ENCODE results near the gene KIF3B. TPM values are rescaled to one million over a fixed set of nuclear protein-coding genes. Genes with fewer than 3 reads are reported as not detected.

KIF3B gene
- total RNA-seq, 1 experiment from 2014 or later, result 31.5 TPM

DNA sequence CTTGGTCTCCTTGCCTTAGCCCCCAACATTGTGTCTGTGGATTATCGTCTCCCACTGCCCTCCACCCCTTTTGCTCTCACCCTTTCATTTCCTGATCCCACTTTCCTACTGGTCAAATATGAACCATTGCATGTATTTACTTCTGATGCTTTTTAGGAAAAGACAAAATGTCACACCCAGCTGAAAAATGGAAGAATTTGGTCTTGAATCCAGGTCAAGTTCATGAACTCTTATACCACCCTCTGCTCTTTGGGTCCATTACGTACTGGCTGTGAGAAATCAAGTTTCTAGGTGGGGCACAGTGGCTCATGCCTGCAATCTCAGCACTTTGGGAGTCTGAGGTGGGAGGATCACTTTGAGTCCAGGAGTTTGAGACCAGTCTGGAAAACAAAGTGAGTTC lies 15.8 kb upstream of the KIF3B start:
- DNase-seq (ENCODE audit: low read depth, low spot score), result no peak
- H3K79me2 ChIP-seq (ENCODE audit: insufficient read depth, low read length), result no peaks in the 10 kb centered on the region
- no peak for ATAC-seq
- H3K4me1 ChIP-seq (ENCODE audit: control insufficient read depth in 1 of 2, insufficient read depth in 2 of 2, low read length in 2 of 2), result peaks cover 0 to 7% of the 10 kb centered on the region in 2 experiments; a peak in 2 of 4 replicates
- H3K27me3 ChIP-seq (ENCODE audit: insufficient read depth, low read length), result no peaks in the 10 kb centered on the region
- no peaks in the 10 kb centered on the region for H3K36me3 ChIP-seq (ENCODE audit: control insufficient read depth in 1 of 2, insufficient read depth in 2 of 2, low read length in 2 of 2)
- TF ChIP-seq TCF7L2 (IDR thresholded peaks at IDR 0.05; ENCODE audit: borderline replicate concordance, extremely low read depth, insufficient read depth, insufficient read length) (no peak), SRF (IDR thresholded peaks at IDR 0.05; ENCODE audit: low read depth) (no peak)
- TF ChIP-seq, protein P1, sequence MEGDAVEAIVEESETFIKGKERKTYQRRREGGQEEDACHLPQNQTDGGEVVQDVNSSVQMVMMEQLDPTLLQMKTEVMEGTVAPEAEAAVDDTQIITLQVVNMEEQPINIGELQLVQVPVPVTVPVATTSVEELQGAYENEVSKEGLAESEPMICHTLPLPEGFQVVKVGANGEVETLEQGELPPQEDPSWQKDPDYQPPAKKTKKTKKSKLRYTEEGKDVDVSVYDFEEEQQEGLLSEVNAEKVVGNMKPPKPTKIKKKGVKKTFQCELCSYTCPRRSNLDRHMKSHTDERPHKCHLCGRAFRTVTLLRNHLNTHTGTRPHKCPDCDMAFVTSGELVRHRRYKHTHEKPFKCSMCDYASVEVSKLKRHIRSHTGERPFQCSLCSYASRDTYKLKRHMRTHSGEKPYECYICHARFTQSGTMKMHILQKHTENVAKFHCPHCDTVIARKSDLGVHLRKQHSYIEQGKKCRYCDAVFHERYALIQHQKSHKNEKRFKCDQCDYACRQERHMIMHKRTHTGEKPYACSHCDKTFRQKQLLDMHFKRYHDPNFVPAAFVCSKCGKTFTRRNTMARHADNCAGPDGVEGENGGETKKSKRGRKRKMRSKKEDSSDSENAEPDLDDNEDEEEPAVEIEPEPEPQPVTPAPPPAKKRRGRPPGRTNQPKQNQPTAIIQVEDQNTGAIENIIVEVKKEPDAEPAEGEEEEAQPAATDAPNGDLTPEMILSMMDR (IDR thresholded peaks at IDR 0.05 in 2 of 3, conservative IDR thresholded peaks at IDR 0.05 in 1 of 3; ENCODE audit: borderline replicate concordance in 1 of 3, insufficient read depth in 1 of 3, low read depth in 2 of 3, low read length in 2 of 3), result no peak
- intact Hi-C loops (cut with micrococcal nuclease), result no loop called here
- H3K9ac ChIP-seq (ENCODE audit: low read length), result no peak overlapping the region
- H3K9me2 ChIP-seq (ENCODE audit: insufficient read depth), result no peaks in the 10 kb centered on the region
- H4K20me1 ChIP-seq (ENCODE audit: insufficient read depth), result no peaks in the 10 kb centered on the region
- no peak overlapping the region for H3K4me2 ChIP-seq (ENCODE audit: low read length)
- RAD21 ChIA-PET (ENCODE audit: low non-redundant PET in 1 of 2, low total read pairs in 2 of 2, uncharacterized antibody in 2 of 2, unreplicated experiment in 2 of 2), result no interaction called here
- H3K27ac ChIP-seq (ENCODE audit: low read depth, low read length), result no peak overlapping the region
- no TSS peak for BruUV-seq (replicated peaks)
- H3K4me3 ChIP-seq (replicated peaks in 1 of 2; ENCODE audit: low read depth in 1 of 2, low read length in 2 of 2), result no peak overlapping the region
- no peak overlapping the region for H2AFZ ChIP-seq (ENCODE audit: low read depth, low read length, poor library complexity, severe bottlenecking)
- H3K9me3 ChIP-seq (ENCODE audit: control insufficient read depth in 1 of 2, insufficient read depth in 1 of 2, low read depth in 1 of 2, low read length in 2 of 2), result no peaks in the 10 kb centered on the region
- POLR2A ChIA-PET, result no interaction called here
- CTCF ChIA-PET, result no interaction called here

DNA sequence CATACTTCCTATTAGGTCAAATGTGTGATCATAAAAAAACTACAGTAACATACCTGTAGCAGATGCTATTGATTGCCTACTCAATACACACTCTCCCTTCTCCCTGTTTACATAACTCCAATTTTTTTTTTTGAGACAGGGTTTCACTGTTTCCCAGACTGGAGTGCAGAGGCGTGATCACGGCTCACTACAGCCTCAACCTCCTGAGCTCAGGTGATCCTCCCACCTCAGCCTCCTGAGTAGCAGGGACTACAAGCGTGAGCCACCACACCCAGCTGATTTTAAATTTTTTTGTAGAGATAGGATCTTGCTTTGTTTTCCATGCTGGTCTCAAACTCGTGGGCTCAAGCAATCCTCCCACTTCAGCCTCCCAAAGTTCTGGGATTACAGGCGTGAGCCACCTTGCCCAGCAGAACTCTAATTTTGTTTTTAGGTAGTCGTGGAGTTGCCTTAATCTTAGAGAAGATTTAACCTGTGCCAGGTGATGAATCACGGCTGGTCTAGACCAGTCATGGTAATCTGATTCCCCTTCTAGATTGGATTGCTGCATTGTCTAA lies 14.0 kb upstream of the KIF3B start:
- RAD21 ChIA-PET (ENCODE audit: low non-redundant PET in 1 of 2, low total read pairs in 2 of 2, uncharacterized antibody in 2 of 2, unreplicated experiment in 2 of 2), result no interaction called here
- ATAC-seq (no peak), DNase-seq (ENCODE audit: low read depth, low spot score) (no peak)

More for the DNA sequence above, 14.0 kb upstream of the KIF3B start:
- no peak overlapping the region for H2AFZ ChIP-seq (ENCODE audit: low read depth, low read length, poor library complexity, severe bottlenecking)
- no peaks in the 10 kb centered on the region for H3K9me3 ChIP-seq (ENCODE audit: control insufficient read depth in 1 of 2, insufficient read depth in 1 of 2, low read depth in 1 of 2, low read length in 2 of 2)
- H3K27ac ChIP-seq (ENCODE audit: low read depth, low read length), result no peak overlapping the region
- no peaks in the 10 kb centered on the region for H4K20me1 ChIP-seq (ENCODE audit: insufficient read depth)
- H3K9ac ChIP-seq (ENCODE audit: low read length), result no peak overlapping the region
- intact Hi-C loops (cut with micrococcal nuclease), result no loop called here
- BruUV-seq (replicated peaks), result no TSS peak
- H3K27me3 ChIP-seq (ENCODE audit: insufficient read depth, low read length), result no peaks in the 10 kb centered on the region
- no peak for TF ChIP-seq SIN3A (IDR thresholded peaks at IDR 0.05; ENCODE audit: low read depth)
- no peaks in the 10 kb centered on the region for H3K36me3 ChIP-seq (ENCODE audit: control insufficient read depth in 1 of 2, insufficient read depth in 2 of 2, low read length in 2 of 2)
- H3K4me1 ChIP-seq (ENCODE audit: control insufficient read depth in 1 of 2, insufficient read depth in 2 of 2, low read length in 2 of 2), result peaks cover 0 to 7% of the 10 kb centered on the region in 2 experiments; a peak in 2 of 4 replicates
- no peaks in the 10 kb centered on the region for H3K9me2 ChIP-seq (ENCODE audit: insufficient read depth)
- no peak overlapping the region for H3K4me2 ChIP-seq (ENCODE audit: low read length)
- CTCF ChIA-PET, result no interaction called here
- H3K79me2 ChIP-seq (ENCODE audit: insufficient read depth, low read length), result no peaks in the 10 kb centered on the region
- no peak overlapping the region for H3K4me3 ChIP-seq (replicated peaks in 1 of 2; ENCODE audit: low read depth in 1 of 2, low read length in 2 of 2)
- POLR2A ChIA-PET, result no interaction called here

All from HCT116 (cell line).